KOPT-K1 (cell line): ENCODE measurements around the gene BTBD2.
"Not testable (repeated sequence)": the region's sequence is repeated elsewhere in the genome, so short reads cannot be mapped to it uniquely, and the experiment has no call there.

Experiments used
- H3K27ac ChIP-seq: fragments of 200-600 bp; sonication (generic); 2 replicates; pipeline ENCODE4 v1.5.1; 2016; ENCODE audit warnings: antibody characterized with exemption, mild to moderate bottlenecking, low read depth, low read length; ENCODE audit not compliant: poor library complexity, severe bottlenecking
- H3K36me3 ChIP-seq: fragments of 200-600 bp; sonication (generic); 2 replicates; pipeline ENCODE4 v1.5.1; 2017; ENCODE audit warnings: antibody characterized with exemption, mild to moderate bottlenecking, low read length, moderate library complexity; ENCODE audit not compliant: insufficient read depth
- H3K9me3 ChIP-seq: fragments of 200-600 bp; sonication (generic); 2 replicates; pipeline ENCODE4 v1.5.1; 2017; ENCODE audit warnings: antibody characterized with exemption, low read length, mild to moderate bottlenecking; ENCODE audit not compliant: insufficient read depth, poor library complexity, severe bottlenecking

The BTBD2 gene

GRCh38 chr19:1991018-1991913, 24.2 kb downstream of the BTBD2 start:
- Histone ChIP-seq H3K27ac (no peak overlapping the region), H3K36me3 (peaks cover 79% of the 10 kb centered on the region), H3K9me3 (no peaks in the 10 kb centered on the region)

DNA sequence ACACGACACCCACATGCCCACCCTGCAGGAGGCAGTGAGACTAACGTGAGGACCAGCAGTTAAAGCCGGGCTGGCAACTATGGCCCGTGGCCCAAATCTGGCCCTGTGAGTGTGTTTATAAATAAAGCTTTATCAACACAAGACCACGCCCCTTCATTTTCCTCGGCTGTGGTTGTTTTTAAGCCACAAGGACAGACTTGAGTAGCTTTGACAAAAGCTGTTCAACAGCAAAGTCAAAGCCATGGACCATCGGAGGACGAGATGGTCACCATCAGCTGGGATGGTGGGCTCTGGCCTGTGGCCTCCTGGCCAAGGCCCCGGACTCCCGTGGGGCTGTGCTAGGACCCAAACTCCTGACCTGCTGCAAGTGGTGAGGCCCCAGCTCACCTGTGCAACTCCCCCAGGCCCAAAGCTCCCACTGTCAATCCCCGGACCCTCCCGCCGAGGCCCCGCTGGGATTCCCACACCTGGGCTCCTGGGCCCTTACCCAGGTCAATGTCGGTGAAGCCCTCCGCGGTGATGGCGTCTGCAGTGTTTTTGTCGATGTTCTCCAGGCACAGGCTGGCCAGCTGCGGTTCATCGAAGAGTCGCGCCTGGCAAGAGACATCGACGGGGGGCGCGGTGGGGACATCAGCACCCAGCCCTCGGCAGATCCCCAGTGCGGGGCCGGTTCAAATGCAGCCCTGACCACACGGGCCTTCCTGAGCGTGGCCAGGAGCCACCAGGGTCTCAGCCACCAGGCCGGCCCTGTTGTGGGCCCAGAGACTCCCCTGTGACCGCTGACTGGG, 25.1 kb downstream of the BTBD2 start:
- peaks cover 81% of the 10 kb centered on the region for H3K36me3 ChIP-seq
- H3K9me3 ChIP-seq = no peaks in the 10 kb centered on the region
- no peak overlapping the region for H3K27ac ChIP-seq

DNA sequence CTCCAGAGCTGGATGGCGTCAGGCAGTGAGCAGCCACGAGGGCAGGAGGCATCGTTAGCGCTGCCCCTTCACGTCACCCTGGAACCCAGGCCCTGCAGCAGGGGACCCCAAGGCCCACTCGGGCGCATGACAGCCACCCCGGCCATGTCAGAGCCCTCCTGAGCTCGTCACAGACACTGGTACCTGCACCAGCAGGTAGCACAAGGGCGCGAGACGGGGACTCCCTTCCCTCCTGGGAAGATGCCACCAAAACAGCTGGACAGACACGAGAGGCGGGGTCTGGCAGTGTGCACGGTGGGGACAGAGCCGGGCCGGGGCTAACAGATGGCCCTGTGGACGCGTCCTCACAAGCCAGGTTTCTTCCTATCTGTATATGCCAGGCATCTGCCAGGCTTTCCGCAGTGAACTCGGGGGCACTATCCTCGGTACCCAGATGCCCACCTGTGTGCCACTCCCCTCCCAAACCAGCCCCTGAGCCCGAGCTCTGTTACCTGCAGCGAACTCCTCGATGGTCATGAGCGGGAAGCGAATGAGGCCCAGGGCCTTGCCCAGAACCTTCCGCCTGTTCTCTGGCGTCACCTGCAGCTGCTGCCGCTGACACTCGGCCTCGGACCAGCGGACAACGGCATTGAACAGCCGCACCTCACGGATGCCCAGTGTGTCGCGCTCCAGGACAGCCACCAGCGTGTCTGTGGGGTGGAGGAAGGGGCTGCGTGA, 25.8 kb downstream of the BTBD2 start:
- Histone ChIP-seq H3K36me3 (peaks cover 89% of the 10 kb centered on the region), H3K9me3 (no peaks in the 10 kb centered on the region), H3K27ac (no peak overlapping the region)

GRCh38 chr19:1988464-1988863, 27.1 kb downstream of the BTBD2 start:
- not testable (repeated sequence) for H3K9me3 ChIP-seq
- H3K36me3 ChIP-seq = peaks cover 96% of the 10 kb centered on the region

DNA sequence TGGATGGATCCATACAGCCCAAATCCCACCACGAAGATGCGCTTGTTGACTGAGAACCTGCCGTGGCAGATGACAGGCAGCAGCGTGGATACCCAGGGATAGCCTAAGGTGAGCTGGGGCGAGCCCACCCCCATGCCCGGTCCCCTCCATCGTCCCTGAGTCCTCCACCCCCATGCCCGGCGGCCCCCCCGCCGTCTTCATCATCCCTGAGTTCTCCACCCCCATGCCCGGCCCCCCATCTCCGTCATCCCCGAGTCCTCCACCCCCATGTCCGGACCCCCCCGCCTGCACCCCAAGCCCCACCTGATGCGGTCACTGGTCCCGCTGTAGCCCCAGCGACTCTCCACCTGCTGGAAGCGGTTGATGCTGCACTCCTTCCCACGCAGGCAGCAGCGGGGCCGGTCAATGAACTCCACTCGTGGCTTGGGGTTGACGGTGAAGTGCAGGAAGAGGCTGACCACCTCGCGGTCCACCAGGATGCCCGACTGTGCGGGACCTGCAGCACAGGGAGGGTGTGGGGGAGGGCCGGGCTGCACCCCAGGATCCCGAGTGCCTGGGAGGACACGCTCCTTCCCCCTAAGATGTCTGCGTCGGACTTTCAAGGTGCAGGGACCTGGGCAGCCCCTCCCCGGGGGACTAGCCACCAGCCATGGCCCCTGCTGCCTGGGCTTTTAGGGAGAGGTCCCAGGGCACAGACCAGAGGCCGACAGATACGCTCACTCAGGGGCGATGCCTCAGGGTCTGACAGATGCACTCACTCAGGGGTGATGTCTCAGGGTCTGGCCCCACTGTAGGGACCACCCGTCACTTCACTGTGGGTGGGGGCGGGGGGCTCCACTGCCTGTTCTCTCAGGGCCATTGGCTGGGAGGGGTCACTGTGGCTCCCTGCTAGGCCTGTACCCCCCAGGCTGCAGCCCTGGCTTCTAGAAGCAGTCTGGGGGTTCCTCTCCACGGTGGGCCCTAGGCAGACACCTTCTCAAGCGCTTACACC, 28.0 kb downstream of the BTBD2 start:
- H3K27ac ChIP-seq = no peak overlapping the region
- H3K36me3 ChIP-seq = peaks cover 95% of the 10 kb centered on the region

More at GRCh38 chr19:1988464-1988863, 27.1 kb downstream of the BTBD2 start:
- not testable (repeated sequence) for H3K27ac ChIP-seq

GRCh38 chr19:1986357-1987162, 29.0 kb downstream of the BTBD2 start:
- H3K36me3 ChIP-seq = peaks cover 95% of the 10 kb centered on the region
- H3K9me3 ChIP-seq = no peaks in the 10 kb centered on the region
- H3K27ac ChIP-seq = no peak overlapping the region

More for the DNA sequence above, 28.0 kb downstream of the BTBD2 start:
- H3K9me3 ChIP-seq = no peaks in the 10 kb centered on the region

DNA sequence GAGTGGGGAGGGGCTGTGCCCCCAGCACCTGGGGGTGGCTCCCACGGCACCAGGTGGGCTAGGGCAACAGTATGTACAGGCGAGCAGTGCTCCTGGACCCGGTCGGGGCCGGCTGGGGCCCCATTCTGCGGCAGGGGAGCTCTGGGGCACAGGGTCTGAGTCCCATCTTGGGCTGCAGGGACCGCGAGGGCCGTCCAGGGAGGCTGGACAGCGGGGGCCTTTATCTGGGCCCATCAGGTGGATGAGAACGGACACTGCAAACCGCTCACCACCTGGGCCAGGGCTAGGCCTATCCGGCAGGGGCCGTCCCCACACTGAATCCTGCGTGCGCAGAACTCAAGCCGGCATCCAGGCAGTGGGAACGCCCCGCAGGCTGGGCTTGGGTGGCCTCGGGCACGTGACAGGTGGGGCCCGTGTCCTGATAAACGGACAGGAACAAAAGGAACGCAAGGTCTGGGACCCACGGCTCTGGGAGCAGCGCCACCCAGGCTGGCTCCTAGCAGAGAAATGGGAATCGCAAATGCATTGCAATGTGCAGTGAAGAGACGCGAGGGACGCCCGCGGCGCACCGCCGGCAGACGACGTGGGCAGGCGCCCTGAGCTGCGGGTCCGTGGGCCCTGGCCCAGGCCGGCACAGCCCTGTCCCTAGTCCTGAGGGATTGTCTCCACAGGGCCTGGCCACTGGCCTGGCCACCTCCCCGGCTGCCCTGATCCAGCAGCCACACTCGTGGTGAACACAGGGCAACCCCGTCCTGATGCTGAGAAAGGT, 29.7 kb downstream of the BTBD2 start:
- no peaks in the 10 kb centered on the region for H3K9me3 ChIP-seq
- no peak overlapping the region for H3K27ac ChIP-seq
- peaks cover 95% of the 10 kb centered on the region for H3K36me3 ChIP-seq

DNA sequence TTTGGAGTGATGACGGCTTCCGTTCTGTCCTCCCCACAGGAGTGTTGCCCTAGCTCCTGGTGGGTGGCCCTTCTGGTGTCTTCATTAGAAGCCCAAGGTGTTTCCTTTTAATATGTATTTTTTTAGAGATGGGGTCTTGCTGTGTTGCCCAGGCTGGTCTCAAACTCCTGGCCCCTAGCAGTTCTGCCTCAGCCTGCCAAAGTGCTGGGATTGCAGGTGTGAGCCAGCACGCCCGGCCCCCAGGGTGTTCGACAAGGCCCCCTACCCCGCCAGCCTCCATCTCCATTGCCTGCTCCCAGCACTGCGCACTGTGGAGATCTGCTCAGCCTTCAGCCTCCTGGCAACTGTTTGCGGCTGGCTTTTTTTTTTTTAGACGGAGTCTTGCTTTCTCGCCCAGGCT, 31.2 kb downstream of the BTBD2 start:
- Histone ChIP-seq H3K9me3 (no peaks in the 10 kb centered on the region), H3K27ac (no peak overlapping the region), H3K36me3 (peaks cover 95% of the 10 kb centered on the region)

- Histone ChIP-seq H3K36me3 (peaks cover 93% of the 10 kb centered on the region), H3K27ac (no peak overlapping the region), H3K9me3 (no peaks in the 10 kb centered on the region)
Measured at GRCh38 chr19:1981253-1981652, 34.3 kb downstream of the BTBD2 start.

DNA sequence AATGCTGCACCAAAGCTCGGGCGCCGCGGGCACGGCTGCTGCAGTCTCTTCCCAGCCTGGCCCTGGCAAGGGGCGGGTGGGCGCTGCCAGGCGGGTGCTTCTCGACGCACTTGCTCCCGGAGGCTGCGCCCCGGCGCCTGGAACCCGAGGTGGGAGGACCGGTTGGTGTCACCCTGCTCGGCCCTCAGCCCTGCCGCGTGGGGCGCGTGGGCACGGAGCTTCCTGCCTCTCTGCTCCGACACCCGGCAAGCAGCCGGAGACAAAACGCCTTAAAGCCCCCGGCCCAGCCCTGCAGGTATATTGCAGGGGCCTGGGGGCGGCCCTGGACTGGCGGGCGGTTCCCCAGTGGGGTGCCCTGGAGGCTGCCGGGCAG, 34.7 kb downstream of the BTBD2 start:
- peaks cover 93% of the 10 kb centered on the region for H3K36me3 ChIP-seq
- no peak overlapping the region for H3K27ac ChIP-seq
- no peaks in the 10 kb centered on the region for H3K9me3 ChIP-seq

DNA sequence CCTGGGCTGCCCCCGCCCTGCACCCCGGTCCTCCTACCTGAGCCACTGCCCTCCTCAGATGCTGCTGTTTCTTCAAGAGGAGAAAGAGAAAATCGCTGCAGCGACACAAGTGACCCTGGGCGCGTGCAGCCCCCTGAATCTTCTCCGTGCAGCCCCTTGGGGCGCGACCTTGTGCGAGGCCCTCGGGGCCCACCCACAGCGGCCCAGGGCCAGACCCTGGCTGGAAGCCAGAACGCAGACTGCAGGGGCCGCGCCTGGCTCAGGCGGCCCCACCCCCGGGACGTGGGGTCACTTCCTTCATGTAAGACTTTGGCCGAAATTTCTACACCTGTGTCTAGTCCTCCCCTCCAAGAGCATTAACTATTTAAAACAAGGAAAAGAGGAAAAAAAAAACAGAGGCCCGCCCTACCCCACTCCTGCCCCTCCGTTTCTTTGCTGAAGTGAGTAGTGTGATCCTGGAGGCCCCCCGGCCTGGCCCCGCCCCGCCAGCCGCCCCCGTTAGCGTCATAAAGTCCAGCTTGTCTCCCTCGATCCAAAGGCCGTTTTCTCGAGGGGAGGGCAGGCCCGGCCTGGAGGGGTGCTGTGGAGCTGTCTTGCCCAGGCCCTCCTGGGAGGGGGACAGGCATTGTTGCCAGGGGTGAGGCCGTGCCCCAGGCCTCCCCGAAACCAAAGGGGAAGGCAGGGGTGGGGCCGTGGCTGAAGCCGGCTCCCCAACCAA, 35.3 kb downstream of the BTBD2 start:
- Histone ChIP-seq H3K36me3 (peaks cover 93% of the 10 kb centered on the region), H3K9me3 (no peaks in the 10 kb centered on the region), H3K27ac (no peak overlapping the region)

DNA sequence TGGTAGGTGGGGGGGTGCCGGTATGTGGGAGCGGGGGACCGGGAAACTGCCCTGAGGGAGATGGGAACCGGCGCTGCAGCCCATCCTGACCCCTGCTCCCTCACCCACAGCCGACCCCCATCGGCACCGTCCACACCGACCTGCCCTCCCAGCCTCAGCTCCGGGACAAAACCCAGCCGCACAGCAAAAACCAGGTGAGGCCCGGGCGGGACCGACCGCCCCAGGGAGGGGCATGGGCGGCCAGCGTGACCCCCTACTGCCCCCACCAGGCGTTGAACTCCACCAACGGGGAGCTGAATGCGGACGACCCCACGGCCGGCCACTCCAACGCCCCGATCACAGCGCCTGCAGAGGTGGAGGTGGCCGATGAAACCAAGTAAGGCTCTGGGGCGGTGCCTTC, 35.9 kb downstream of the BTBD2 start:
- Histone ChIP-seq H3K9me3 (no peaks in the 10 kb centered on the region), H3K27ac (no peak overlapping the region), H3K36me3 (peaks cover 93% of the 10 kb centered on the region)
